K562 (cell line): Measurements from ENCODE around the gene DLX4.

ENCODE experiments used
- ESRRA ChIP-seq: fragments of 450-650 bp; IDR thresholded peaks from 2 replicates; pipeline ENCODE4 v1.6.1; 2014; ENCODE audit warnings: low read depth, mild to moderate bottlenecking, moderate library complexity, borderline replicate concordance
- ETV6 ChIP-seq, 3 experiments: fragments of 150-350 bp in 1 of 3; sonication (generic) in 1 of 3; formaldehyde crosslinking in 1 of 3; IDR thresholded peaks; 2 replicates each; pipeline versions ENCODE4 v1.6.1 to v1.8.0; 2014 to 2022; ENCODE audit warnings: borderline replicate concordance in 2 of 3, low read depth in 2 of 3, antibody characterized with exemption in 1 of 3, low read length in 1 of 3, mild to moderate bottlenecking in 1 of 3, missing genetic modification reagents in 1 of 3
- EZH2 ChIP-seq: IDR thresholded peaks from 2 replicates; pipeline ENCODE4 v1.6.1; 2012; ENCODE audit warnings: low read depth, mild to moderate bottlenecking, inconsistent platforms, low read length, borderline replicate concordance
- FOXA1 ChIP-seq: fragments of 450-650 bp; IDR thresholded peaks from 2 replicates; pipeline ENCODE4 v1.6.1; 2016; ENCODE audit warnings: mild to moderate bottlenecking, borderline replicate concordance
- MED1 ChIP-seq: sonication (generic); formaldehyde crosslinking; IDR thresholded peaks from 2 replicates; pipeline ENCODE4 v1.8.1; 2023; ENCODE audit warnings: missing genetic modification reagents, borderline replicate concordance
- MITF ChIP-seq: IDR thresholded peaks from 2 replicates; pipeline ENCODE4 v1.6.1; 2014; ENCODE audit warnings: antibody characterized with exemption
- POLR2A ChIP-seq: fragments of 450-650 bp; conservative IDR thresholded peaks from 2 replicates; pipeline ENCODE4 v1.6.1; 2016
- PTBP1 ChIP-seq: fragments of 200-400 bp; formaldehyde crosslinking; IDR thresholded peaks from 2 replicates; pipeline ENCODE4 v1.6.1; 2017; ENCODE audit warnings: low read depth, low read length
- SMARCB1 ChIP-seq: IDR thresholded peaks from 2 replicates; pipeline ENCODE4 v1.6.1; 2011; ENCODE audit warnings: improper control_type of control experiment, low read depth; ENCODE audit not compliant: insufficient read length
- TBL1XR1 ChIP-seq, 2 experiments: IDR thresholded peaks; 2 replicates each; pipeline ENCODE4 v1.6.1; 2012; ENCODE audit warnings: improper control_type of control experiment in 2 of 2, low read length in 2 of 2, mild to moderate bottlenecking in 1 of 2
- ZNF695 ChIP-seq: fragments of 450-650 bp; formaldehyde crosslinking; IDR thresholded peaks from 2 replicates; pipeline ENCODE4 v1.4.0; 2020; ENCODE audit warnings: mild to moderate bottlenecking, moderate library complexity
- TF ChIP-seq, protein P1 (sequence below), 3 experiments: IDR thresholded peaks in 2 of 3; conservative IDR thresholded peaks in 1 of 3; 2 replicates each; pipeline ENCODE4 v1.5.1; 2011 to 2012; ENCODE audit warnings: low read length in 3 of 3, mild to moderate bottlenecking in 3 of 3, control low read depth in 2 of 3, improper control_type of control experiment in 1 of 3, inconsistent platforms in 1 of 3, low read depth in 1 of 3, mixed read lengths in 1 of 3, moderate library complexity in 1 of 3; ENCODE audit not compliant: insufficient read depth in 2 of 3
- TF ChIP-seq, protein P2 (sequence below): sonication (generic); formaldehyde crosslinking; IDR thresholded peaks from 2 replicates; pipeline ENCODE4 v1.8.1; 2023; ENCODE audit warnings: mild to moderate bottlenecking, missing genetic modification reagents

- TF ChIP-seq FOXA1 (no peak), EZH2 (no peak), PTBP1 (no peak), ETV6 (IDR thresholded peaks at IDR 0.05; ENCODE audit: borderline replicate concordance in 1 of 2, low read depth in 2 of 2, low read length in 1 of 2) (no peak), ETV6 (CRISPR knock-in tag; IDR thresholded peaks at IDR 0.05; ENCODE audit: borderline replicate concordance) (no peak), TBL1XR1 (IDR thresholded peaks at IDR 0.05; ENCODE audit: low read length in 2 of 2) (no peak), MED1 (CRISPR knock-in tag) (no peak), SMARCB1 (no peak), ZNF695 (CRISPR knock-in tag) (no peak), POLR2A (no peak), MITF (no peak), ESRRA (no peak)
- TF ChIP-seq, protein P1, sequence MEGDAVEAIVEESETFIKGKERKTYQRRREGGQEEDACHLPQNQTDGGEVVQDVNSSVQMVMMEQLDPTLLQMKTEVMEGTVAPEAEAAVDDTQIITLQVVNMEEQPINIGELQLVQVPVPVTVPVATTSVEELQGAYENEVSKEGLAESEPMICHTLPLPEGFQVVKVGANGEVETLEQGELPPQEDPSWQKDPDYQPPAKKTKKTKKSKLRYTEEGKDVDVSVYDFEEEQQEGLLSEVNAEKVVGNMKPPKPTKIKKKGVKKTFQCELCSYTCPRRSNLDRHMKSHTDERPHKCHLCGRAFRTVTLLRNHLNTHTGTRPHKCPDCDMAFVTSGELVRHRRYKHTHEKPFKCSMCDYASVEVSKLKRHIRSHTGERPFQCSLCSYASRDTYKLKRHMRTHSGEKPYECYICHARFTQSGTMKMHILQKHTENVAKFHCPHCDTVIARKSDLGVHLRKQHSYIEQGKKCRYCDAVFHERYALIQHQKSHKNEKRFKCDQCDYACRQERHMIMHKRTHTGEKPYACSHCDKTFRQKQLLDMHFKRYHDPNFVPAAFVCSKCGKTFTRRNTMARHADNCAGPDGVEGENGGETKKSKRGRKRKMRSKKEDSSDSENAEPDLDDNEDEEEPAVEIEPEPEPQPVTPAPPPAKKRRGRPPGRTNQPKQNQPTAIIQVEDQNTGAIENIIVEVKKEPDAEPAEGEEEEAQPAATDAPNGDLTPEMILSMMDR (IDR thresholded peaks at IDR 0.05 in 2 of 3, conservative IDR thresholded peaks at IDR 0.05 in 1 of 3; ENCODE audit: insufficient read depth in 2 of 3, low read depth in 1 of 3, low read length in 3 of 3) = no peak
- TF ChIP-seq, protein P2, sequence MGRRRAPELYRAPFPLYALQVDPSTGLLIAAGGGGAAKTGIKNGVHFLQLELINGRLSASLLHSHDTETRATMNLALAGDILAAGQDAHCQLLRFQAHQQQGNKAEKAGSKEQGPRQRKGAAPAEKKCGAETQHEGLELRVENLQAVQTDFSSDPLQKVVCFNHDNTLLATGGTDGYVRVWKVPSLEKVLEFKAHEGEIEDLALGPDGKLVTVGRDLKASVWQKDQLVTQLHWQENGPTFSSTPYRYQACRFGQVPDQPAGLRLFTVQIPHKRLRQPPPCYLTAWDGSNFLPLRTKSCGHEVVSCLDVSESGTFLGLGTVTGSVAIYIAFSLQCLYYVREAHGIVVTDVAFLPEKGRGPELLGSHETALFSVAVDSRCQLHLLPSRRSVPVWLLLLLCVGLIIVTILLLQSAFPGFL = no peak
These were observed 37.4 kb upstream of the DLX4 start for GRCh38 chr17:49931416-49932137.
